Tibial nerve (tissue), 4 donors: ENCODE measurements around the gene ZNF804B.

Experiments
- EP300 ChIP-seq, 2 donors: sonication (generic); formaldehyde crosslinking; IDR thresholded peaks; one replicate each; pipeline ENCODE4 v1.6.1; 2017; ENCODE audit warnings: antibody characterized with exemption in 2 of 2, mild to moderate bottlenecking in 1 of 2
- TF ChIP-seq, protein P1 (sequence below), 5 experiments: fragments of 200-600 bp in 3 of 5; fragments of 450-650 bp in 2 of 5; sonication (generic) in 3 of 5; IDR thresholded peaks; one replicate each; pipeline ENCODE4 v1.5.1; 2016 to 2019; ENCODE audit warnings: antibody characterized with exemption in 5 of 5, mild to moderate bottlenecking in 3 of 5, moderate library complexity in 2 of 5

DNA sequence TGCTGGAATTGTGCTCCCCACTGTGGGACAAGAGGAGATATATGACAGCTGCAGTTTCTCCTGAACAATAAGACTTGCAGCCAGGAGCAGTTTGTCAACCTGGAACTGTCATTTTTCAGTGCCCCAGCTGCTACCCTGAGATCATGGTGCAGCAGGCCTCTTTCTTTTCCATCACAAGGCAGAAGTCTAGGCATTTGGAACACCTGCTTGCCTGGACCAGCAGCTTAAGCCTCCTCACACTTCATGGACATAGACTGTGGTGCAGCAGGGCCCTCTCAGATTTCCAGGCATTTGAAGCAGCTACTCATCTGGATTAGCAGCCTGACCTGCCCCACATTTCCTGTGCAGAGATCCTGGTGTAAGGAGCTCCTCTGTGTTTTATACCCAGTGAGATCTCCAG lies 486.7 kb downstream of the ZNF804B start:
- TF ChIP-seq, protein P1, sequence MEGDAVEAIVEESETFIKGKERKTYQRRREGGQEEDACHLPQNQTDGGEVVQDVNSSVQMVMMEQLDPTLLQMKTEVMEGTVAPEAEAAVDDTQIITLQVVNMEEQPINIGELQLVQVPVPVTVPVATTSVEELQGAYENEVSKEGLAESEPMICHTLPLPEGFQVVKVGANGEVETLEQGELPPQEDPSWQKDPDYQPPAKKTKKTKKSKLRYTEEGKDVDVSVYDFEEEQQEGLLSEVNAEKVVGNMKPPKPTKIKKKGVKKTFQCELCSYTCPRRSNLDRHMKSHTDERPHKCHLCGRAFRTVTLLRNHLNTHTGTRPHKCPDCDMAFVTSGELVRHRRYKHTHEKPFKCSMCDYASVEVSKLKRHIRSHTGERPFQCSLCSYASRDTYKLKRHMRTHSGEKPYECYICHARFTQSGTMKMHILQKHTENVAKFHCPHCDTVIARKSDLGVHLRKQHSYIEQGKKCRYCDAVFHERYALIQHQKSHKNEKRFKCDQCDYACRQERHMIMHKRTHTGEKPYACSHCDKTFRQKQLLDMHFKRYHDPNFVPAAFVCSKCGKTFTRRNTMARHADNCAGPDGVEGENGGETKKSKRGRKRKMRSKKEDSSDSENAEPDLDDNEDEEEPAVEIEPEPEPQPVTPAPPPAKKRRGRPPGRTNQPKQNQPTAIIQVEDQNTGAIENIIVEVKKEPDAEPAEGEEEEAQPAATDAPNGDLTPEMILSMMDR (IDR thresholded peaks at IDR 0.05), result no peak
- no peak for TF ChIP-seq EP300 (IDR thresholded peaks at IDR 0.05)
